Measurements from ENCODE around the gene HDDC2.

Gene HDDC2

GRCh38 chr6:125310994-125311649 is 9.4 kb upstream of the HDDC2 start:
- peak; percentile 20 for DNase-seq
- peak; percentile 76 for TF ChIP-seq CTCF (IDR thresholded peaks at IDR 0.05; ENCODE audit: low read depth, low read length)
- Histone ChIP-seq H3K4me3 (ENCODE audit: low read depth, low read length) (no peak overlapping the region), H3K27me3 (peaks cover 7% of the 10 kb centered on the region), H3K9me3 (no peaks in the 10 kb centered on the region), H3K4me1 (no peaks in the 10 kb centered on the region), H3K36me3 (no peaks in the 10 kb centered on the region)

- no peaks in the 10 kb centered on the region for H3K36me3 ChIP-seq
- no peak for TF ChIP-seq CTCF (IDR thresholded peaks at IDR 0.05; ENCODE audit: low read depth, low read length)
- peaks cover 4% of the 10 kb centered on the region for H3K27me3 ChIP-seq
- H3K4me3 ChIP-seq (ENCODE audit: low read depth, low read length): no peak overlapping the region
- DNase-seq: no peak
- no peaks in the 10 kb centered on the region for H3K9me3 ChIP-seq
- H3K4me1 ChIP-seq: no peaks in the 10 kb centered on the region
These were observed 6.3 kb upstream of the HDDC2 start for GRCh38 chr6:125307964-125308615.

GRCh38 chr6:125307150-125307838 is 5.5 kb upstream of the HDDC2 start:
- H3K27me3 ChIP-seq: peaks cover 4% of the 10 kb centered on the region
- DNase-seq: no peak
- no peaks in the 10 kb centered on the region for H3K36me3 ChIP-seq

GRCh38 chr6:125306756-125307149 is 5.0 kb upstream of the HDDC2 start:
- Histone ChIP-seq H3K36me3 (no peaks in the 10 kb centered on the region), H3K9me3 (no peaks in the 10 kb centered on the region), H3K4me1 (no peaks in the 10 kb centered on the region), H3K4me3 (ENCODE audit: low read depth, low read length) (no peak overlapping the region), H3K27me3 (peaks cover 4% of the 10 kb centered on the region)
- DNase-seq: no peak
- TF ChIP-seq CTCF (IDR thresholded peaks at IDR 0.05; ENCODE audit: low read depth, low read length): no peak

More at GRCh38 chr6:125307150-125307838, 5.5 kb upstream of the HDDC2 start:
- no peak overlapping the region for H3K4me3 ChIP-seq (ENCODE audit: low read depth, low read length)
- no peaks in the 10 kb centered on the region for H3K4me1 ChIP-seq
- TF ChIP-seq CTCF (IDR thresholded peaks at IDR 0.05; ENCODE audit: low read depth, low read length): no peak
- no peaks in the 10 kb centered on the region for H3K9me3 ChIP-seq

- Histone ChIP-seq H3K4me1 (no peaks in the 10 kb centered on the region), H3K36me3 (no peaks in the 10 kb centered on the region)
These were observed 3.3 kb upstream of the HDDC2 start for GRCh38 chr6:125304970-125305660.

More at GRCh38 chr6:125304970-125305660, 3.3 kb upstream of the HDDC2 start:
- no peak for DNase-seq
- no peak for TF ChIP-seq CTCF (IDR thresholded peaks at IDR 0.05; ENCODE audit: low read depth, low read length)
- Histone ChIP-seq H3K4me3 (ENCODE audit: low read depth, low read length) (no peak overlapping the region), H3K9me3 (no peaks in the 10 kb centered on the region), H3K27me3 (peaks cover 4% of the 10 kb centered on the region; the same call in 1 of the 2 replicates)

All from BE2C (cell line).